ENCODE data around the gene SMC6.

SMC6 gene

GRCh38 chr2:17649026-17649425 lies 104.6 kb downstream of the SMC6 start:
- DNase-seq = no peak

- no peak for DNase-seq
Observed at GRCh38 chr2:17648581-17648980, 105.0 kb downstream of the SMC6 start.

GRCh38 chr2:17646838-17647701 lies 106.5 kb downstream of the SMC6 start:
- no peak for DNase-seq

GRCh38 chr2:17646081-17646554 lies 107.5 kb downstream of the SMC6 start:
- DNase-seq = peak; percentile 44

- DNase-seq = no peak
Observed at GRCh38 chr2:17644997-17645720, 108.5 kb downstream of the SMC6 start.

GRCh38 chr2:17643031-17643615 lies 110.5 kb downstream of the SMC6 start:
- DNase-seq = no peak

GRCh38 chr2:17640406-17640805 lies 113.2 kb downstream of the SMC6 start:
- no peak for DNase-seq

- DNase-seq = no peak
Observed at GRCh38 chr2:17638196-17638743, 115.3 kb downstream of the SMC6 start.

GRCh38 chr2:17637131-17637906 lies 116.3 kb downstream of the SMC6 start:
- DNase-seq = no peak

GRCh38 chr2:17636257-17636656 lies 117.4 kb downstream of the SMC6 start:
- no peak for DNase-seq

GRCh38 chr2:17634997-17635396 lies 118.6 kb downstream of the SMC6 start:
- no peak for DNase-seq

GRCh38 chr2:17630089-17630488 lies 123.5 kb downstream of the SMC6 start:
- DNase-seq = no peak

- no peak for DNase-seq
Observed at GRCh38 chr2:17628349-17629261, 125.0 kb downstream of the SMC6 start.

- DNase-seq = no peak
Observed at GRCh38 chr2:17627434-17627833, 126.2 kb downstream of the SMC6 start.

GRCh38 chr2:17626986-17627385 lies 126.6 kb downstream of the SMC6 start:
- DNase-seq = no peak

GRCh38 chr2:17625446-17625845 lies 128.2 kb downstream of the SMC6 start:
- DNase-seq = no peak

GRCh38 chr2:17621781-17622180 lies 131.8 kb downstream of the SMC6 start:
- no peak for DNase-seq

GRCh38 chr2:17620841-17621240 lies 132.8 kb downstream of the SMC6 start:
- no peak for DNase-seq

GRCh38 chr2:17620280-17620679 lies 133.3 kb downstream of the SMC6 start:
- no peak for DNase-seq

- no peak for DNase-seq
Observed at GRCh38 chr2:17617955-17618354, 135.7 kb downstream of the SMC6 start.

GRCh38 chr2:17617516-17617915 lies 136.1 kb downstream of the SMC6 start:
- DNase-seq = no peak

All from right kidney (tissue), 1 donor.